ENCODE measurements around the gene GYG2.
"Not testable (repeated sequence)": the region's sequence is repeated elsewhere in the genome, so short reads cannot be mapped to it uniquely, and the experiment has no call there.

The GYG2 gene

GRCh38 chrX:2874222-2875135, 45.7 kb downstream of the GYG2 start:
- DNase-seq: no peak

- DNase-seq: no peak
Measured at GRCh38 chrX:2875136-2875481, 46.4 kb downstream of the GYG2 start.

GRCh38 chrX:2875798-2876399, 47.2 kb downstream of the GYG2 start:
- no peak for DNase-seq

- DNase-seq: no peak
Measured at GRCh38 chrX:2878563-2878962, 49.8 kb downstream of the GYG2 start.

GRCh38 chrX:2879670-2880069, 50.9 kb downstream of the GYG2 start:
- DNase-seq: no peak

GRCh38 chrX:2883770-2884169, 55.0 kb downstream of the GYG2 start:
- DNase-seq: no peak

GRCh38 chrX:2888309-2888708, 59.6 kb downstream of the GYG2 start:
- no peak for DNase-seq

- no peak for DNase-seq
Measured at GRCh38 chrX:2889045-2889605, 60.4 kb downstream of the GYG2 start.

- peak; percentile 11 for DNase-seq
Measured at GRCh38 chrX:2889706-2890490, 61.2 kb downstream of the GYG2 start.

GRCh38 chrX:2890536-2891460, 62.1 kb downstream of the GYG2 start:
- DNase-seq: not testable (repeated sequence)

GRCh38 chrX:2892816-2893215, 64.1 kb downstream of the GYG2 start:
- DNase-seq: no peak

- DNase-seq: no peak
Measured at GRCh38 chrX:2894885-2895292, 66.2 kb downstream of the GYG2 start.

GRCh38 chrX:2897311-2897689, 68.6 kb downstream of the GYG2 start:
- DNase-seq: no peak

- DNase-seq: peak; percentile 77
Measured at GRCh38 chrX:2897690-2898623, 69.2 kb downstream of the GYG2 start.

GRCh38 chrX:2898846-2899512, 70.2 kb downstream of the GYG2 start:
- DNase-seq: no peak

GRCh38 chrX:2901367-2902036, 72.8 kb downstream of the GYG2 start:
- no peak for DNase-seq

- DNase-seq: no peak
Measured at GRCh38 chrX:2902841-2903240, 74.1 kb downstream of the GYG2 start.

GRCh38 chrX:2903366-2903765, 74.6 kb downstream of the GYG2 start:
- no peak for DNase-seq

GRCh38 chrX:2907295-2907694, 78.6 kb downstream of the GYG2 start:
- no peak for DNase-seq

GRCh38 chrX:2908125-2908685, 79.5 kb downstream of the GYG2 start:
- DNase-seq: no peak
